Measurements from ENCODE around the gene SOS1.

GRCh38 chr2:38966678-38967077, 154.2 kb downstream of the SOS1 start:
- TF ChIP-seq CTCF (IDR thresholded peaks at IDR 0.05; ENCODE audit: insufficient read depth, low read length) (no peak), POLR2AphosphoS5 (IDR thresholded peaks at IDR 0.05; ENCODE audit: low read depth) (no peak), GABPA (IDR thresholded peaks at IDR 0.05; ENCODE audit: low read depth) (no peak), REST (IDR thresholded peaks at IDR 0.05; ENCODE audit: insufficient replicate concordance, low read depth) (no peak), SPI1 (IDR thresholded peaks at IDR 0.05; ENCODE audit: borderline replicate concordance, low read depth) (no peak)
